KMS-11 (cell line): ENCODE measurements around the gene ELF5.

Experiments used
- H2AFZ ChIP-seq: fragments of 200-600 bp; sonication (generic); 2 replicates; pipeline ENCODE4 v1.6.1; 2016; ENCODE audit warnings: antibody characterized with exemption, mixed run types, low read depth
- H3K27ac ChIP-seq: fragments of 200-600 bp; sonication (generic); 2 replicates; pipeline ENCODE4 v1.6.1; 2016; ENCODE audit warnings: mild to moderate bottlenecking, mixed run types
- H3K27me3 ChIP-seq: fragments of 200-600 bp; sonication (generic); 2 replicates; pipeline ENCODE4 v1.6.1; 2017; ENCODE audit warnings: mild to moderate bottlenecking, low read depth, mixed run types, moderate library complexity; ENCODE audit not compliant: insufficient read depth
- H3K36me3 ChIP-seq: fragments of 200-600 bp; sonication (generic); 2 replicates; pipeline ENCODE4 v1.6.1; 2017; ENCODE audit warnings: mild to moderate bottlenecking, mixed run types; ENCODE audit not compliant: insufficient read depth
- H3K4me1 ChIP-seq: fragments of 200-600 bp; sonication (generic); 2 replicates; pipeline ENCODE4 v1.6.1; 2016; ENCODE audit warnings: mild to moderate bottlenecking, low read depth, mixed run types; ENCODE audit not compliant: poor library complexity, severe bottlenecking
- H3K4me2 ChIP-seq: fragments of 200-600 bp; sonication (generic); 2 replicates; pipeline ENCODE4 v1.7.0; 2016; ENCODE audit warnings: mild to moderate bottlenecking, mixed run types
- H3K4me3 ChIP-seq: fragments of 200-600 bp; sonication (generic); IDR thresholded peaks from 2 replicates; pipeline ENCODE4 v1.6.1; 2017; ENCODE audit warnings: low read depth, low read length, mixed read lengths; ENCODE audit not compliant: insufficient read depth
- H3K79me2 ChIP-seq: fragments of 200-600 bp; sonication (generic); 2 replicates; pipeline ENCODE4 v1.6.1; 2016; ENCODE audit warnings: low read depth, mixed run types; ENCODE audit not compliant: insufficient read depth
- H3K9ac ChIP-seq: fragments of 200-600 bp; sonication (generic); 2 replicates; pipeline ENCODE4 v1.6.1; 2016; ENCODE audit warnings: mild to moderate bottlenecking, mixed run types
- H4K20me1 ChIP-seq: fragments of 200-600 bp; sonication (generic); 2 replicates; pipeline ENCODE4 v1.6.1; 2016; ENCODE audit warnings: mild to moderate bottlenecking, mixed run types; ENCODE audit not compliant: insufficient read depth
- TF ChIP-seq, protein P1 (sequence below): fragments of 200-600 bp; sonication (generic); conservative IDR thresholded peaks from 2 replicates; pipeline ENCODE4 v1.6.1; 2017; ENCODE audit warnings: low read depth, mild to moderate bottlenecking, antibody characterized with exemption, low read length, moderate library complexity, mixed read lengths

Gene ELF5

DNA sequence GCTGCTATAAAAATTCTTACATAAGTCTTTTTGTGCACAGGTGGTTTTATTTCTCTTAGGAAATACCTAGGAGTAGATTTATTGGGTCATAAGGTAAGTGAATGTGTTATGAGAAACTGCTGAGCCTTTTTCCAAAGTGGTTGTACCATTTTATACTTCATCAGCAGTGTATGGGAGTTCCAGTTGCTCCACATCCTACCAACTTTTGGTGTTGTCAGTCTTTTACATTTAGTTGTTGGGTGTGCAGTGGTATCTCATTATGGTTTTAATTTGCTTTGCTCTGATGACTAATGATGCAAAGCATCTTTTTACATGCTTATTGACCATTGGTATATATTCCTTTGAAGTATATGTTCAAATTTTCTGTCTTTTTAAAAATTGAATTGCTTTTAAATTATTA lies 71.8 kb downstream of the ELF5 start:
- H3K27me3 ChIP-seq: no peaks in the 10 kb centered on the region
- no peak overlapping the region for H3K4me3 ChIP-seq
- no peak overlapping the region for H3K9ac ChIP-seq
- H3K79me2 ChIP-seq: no peaks in the 10 kb centered on the region
- no peak overlapping the region for H2AFZ ChIP-seq
- no peaks in the 10 kb centered on the region for H3K36me3 ChIP-seq
- H3K27ac ChIP-seq: no peak overlapping the region
- H3K4me1 ChIP-seq: peaks cover 6% of the 10 kb centered on the region
- TF ChIP-seq, protein P1, sequence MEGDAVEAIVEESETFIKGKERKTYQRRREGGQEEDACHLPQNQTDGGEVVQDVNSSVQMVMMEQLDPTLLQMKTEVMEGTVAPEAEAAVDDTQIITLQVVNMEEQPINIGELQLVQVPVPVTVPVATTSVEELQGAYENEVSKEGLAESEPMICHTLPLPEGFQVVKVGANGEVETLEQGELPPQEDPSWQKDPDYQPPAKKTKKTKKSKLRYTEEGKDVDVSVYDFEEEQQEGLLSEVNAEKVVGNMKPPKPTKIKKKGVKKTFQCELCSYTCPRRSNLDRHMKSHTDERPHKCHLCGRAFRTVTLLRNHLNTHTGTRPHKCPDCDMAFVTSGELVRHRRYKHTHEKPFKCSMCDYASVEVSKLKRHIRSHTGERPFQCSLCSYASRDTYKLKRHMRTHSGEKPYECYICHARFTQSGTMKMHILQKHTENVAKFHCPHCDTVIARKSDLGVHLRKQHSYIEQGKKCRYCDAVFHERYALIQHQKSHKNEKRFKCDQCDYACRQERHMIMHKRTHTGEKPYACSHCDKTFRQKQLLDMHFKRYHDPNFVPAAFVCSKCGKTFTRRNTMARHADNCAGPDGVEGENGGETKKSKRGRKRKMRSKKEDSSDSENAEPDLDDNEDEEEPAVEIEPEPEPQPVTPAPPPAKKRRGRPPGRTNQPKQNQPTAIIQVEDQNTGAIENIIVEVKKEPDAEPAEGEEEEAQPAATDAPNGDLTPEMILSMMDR: no peak
- no peaks in the 10 kb centered on the region for H4K20me1 ChIP-seq
- no peak overlapping the region for H3K4me2 ChIP-seq

DNA sequence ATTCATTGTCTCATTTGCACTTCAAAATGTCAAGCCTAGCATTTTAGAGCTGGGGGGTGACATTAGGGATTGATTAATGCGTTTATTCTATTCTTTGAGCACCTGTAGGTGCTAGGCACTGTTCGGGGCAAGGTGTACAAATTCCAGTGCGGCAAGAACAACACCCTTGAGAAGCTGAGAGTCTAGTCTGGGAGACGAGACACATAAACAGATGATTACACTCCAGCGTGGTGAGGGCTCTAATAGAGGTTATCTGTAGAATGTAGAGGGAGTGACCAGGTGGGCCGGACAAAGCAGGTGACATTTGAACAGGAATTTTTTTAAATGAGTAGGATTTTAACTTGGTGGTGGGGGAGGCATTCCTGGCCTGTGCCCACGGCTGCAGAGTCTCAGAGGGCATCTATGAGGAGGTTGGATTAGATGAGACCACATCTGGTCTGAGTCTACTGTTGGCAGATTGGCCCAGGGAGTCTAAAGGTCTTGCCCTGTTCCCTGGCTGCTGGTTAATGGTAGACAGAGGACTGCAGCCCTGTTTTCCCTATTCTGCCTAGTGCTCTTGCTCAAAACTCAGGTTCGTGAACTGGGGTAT lies 73.9 kb downstream of the ELF5 start:
- Histone ChIP-seq H3K36me3 (no peaks in the 10 kb centered on the region), H4K20me1 (no peaks in the 10 kb centered on the region), H3K4me2 (peak overlapping the region; percentile 94), H3K4me3 (no peak overlapping the region), H3K27me3 (no peaks in the 10 kb centered on the region), H3K9ac (peak overlapping the region; percentile 57; the same call in 1 of the 2 replicates), H2AFZ (peak overlapping the region; percentile 96), H3K4me1 (peaks cover 12% of the 10 kb centered on the region), H3K79me2 (no peaks in the 10 kb centered on the region), H3K27ac (peak overlapping the region; percentile 49; the same call in 1 of the 2 replicates)
- TF ChIP-seq, protein P1: no peak

DNA sequence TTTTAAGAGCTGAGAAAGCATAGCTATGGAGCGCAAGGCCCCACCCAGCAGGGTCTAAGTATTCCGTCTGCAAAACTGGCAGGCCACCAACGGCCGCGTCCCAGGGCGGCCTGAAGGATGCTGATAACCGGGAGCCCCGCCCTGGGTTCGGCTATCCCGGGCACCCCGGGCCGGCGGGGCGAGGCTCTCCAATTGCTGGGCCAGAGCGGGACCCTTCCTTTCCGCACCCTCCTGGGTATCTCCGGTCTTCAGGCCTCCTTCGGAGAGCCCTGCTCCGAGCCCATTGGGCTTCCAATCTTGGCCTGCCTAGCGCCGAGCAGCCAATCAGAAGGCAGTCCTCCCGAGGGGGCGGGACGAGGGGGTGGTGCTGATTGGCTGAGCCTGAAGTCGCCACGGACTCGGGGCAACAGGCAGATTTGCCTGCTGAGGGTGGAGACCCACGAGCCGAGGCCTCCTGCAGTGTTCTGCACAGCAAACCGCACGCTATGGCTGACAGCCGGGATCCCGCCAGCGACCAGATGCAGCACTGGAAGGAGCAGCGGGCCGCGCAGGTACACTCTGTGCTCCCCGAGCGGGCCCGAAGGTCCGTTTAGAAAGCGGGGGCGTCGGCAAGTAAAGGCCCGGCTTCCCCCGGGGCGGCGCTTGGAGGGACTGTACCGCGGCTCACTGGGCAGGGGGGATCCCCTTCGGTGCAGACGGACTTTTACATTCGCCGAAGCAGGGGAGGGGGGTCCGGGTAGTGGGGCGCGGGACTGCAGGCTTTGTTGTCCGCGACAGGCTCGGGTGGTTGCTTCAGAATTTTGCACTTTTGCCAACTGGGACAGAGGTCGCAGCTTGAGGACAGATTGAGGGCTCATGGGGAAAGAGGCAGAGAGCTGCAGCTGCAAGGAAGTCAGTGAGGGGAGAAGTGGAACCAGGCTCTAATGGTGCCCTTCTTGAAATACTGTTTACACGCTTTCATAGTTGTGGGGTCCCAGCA lies 74.8 kb downstream of the ELF5 start, which contains the start of gene CAT:
CAT (plus strand) TSS at position 406 of the 979 bp plus-strand sequence; CDS start at position 486, 80 bp downstream.
- Histone ChIP-seq H3K4me1 (peaks cover 12% of the 10 kb centered on the region), H3K27ac (peak within 1 kb of the TSS; percentile 49; the same call in 1 of the 2 replicates), H2AFZ (peak within 1 kb of the TSS; percentile 96), H3K79me2 (no peaks in the 10 kb centered on the region), H3K27me3 (no peaks in the 10 kb centered on the region), H3K4me3 (no peak within 1 kb of the TSS), H3K36me3 (no peaks in the 10 kb centered on the region), H3K9ac (peak within 1 kb of the TSS; percentile 57), H4K20me1 (no peaks in the 10 kb centered on the region), H3K4me2 (peak within 1 kb of the TSS; percentile 94)
- TF ChIP-seq, protein P1: no peak

DNA sequence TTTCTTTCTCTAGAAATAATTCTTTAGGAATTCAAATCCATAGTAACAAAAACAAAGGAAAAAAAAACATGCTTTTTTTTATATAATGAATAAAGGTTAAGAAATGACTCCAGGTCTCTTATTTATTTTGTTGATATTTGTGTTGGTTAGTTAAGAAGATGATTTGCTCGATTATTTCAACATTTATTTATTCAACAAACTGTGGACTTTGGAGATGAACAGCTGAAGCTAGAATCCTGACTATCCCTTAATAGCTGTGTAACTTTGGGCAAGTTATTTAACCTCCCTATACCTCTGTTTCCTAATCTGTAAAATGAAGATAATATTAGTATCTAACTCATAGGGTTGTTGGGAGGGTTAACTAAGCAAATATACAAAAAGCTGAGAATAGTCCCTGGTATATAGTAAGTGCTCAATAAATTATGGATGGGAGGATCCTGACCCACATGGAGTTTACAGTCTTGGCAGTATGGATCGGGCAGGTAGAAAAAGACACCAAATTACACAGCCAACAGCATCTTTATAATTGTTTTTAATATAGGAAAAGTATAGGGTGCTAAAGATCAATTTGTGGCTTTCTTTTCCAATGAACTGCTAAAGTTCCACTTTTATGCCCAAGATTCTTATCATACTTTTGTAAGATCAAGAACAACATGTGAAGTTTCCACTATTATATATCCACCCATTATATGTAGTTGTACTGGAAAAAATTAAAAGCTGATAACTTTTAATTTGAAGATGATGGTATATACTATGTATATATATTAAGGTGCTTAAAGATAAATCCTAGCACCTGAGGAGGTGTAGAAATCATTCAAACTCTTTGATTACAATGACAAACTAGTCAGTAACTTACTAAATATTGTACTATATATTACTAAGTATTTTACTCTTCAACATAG lies 76.1 kb downstream of the ELF5 start:
- H3K36me3 ChIP-seq: no peaks in the 10 kb centered on the region
- H3K79me2 ChIP-seq: no peaks in the 10 kb centered on the region
- H3K27me3 ChIP-seq: no peaks in the 10 kb centered on the region
- H3K27ac ChIP-seq: no peak overlapping the region
- no peak overlapping the region for H3K9ac ChIP-seq
- no peaks in the 10 kb centered on the region for H4K20me1 ChIP-seq
- peaks cover 12% of the 10 kb centered on the region for H3K4me1 ChIP-seq
- TF ChIP-seq, protein P1: no peak
- H2AFZ ChIP-seq: no peak overlapping the region
- H3K4me3 ChIP-seq: no peak overlapping the region
- peak overlapping the region; percentile 94 for H3K4me2 ChIP-seq
